GM12878 (cell line): ENCODE results near the gene MAP4K4.

Experiments
- CREB1 ChIP-seq: IDR thresholded peaks from 2 replicates; pipeline ENCODE4 v1.6.1; 2012; ENCODE audit warnings: low read depth, mild to moderate bottlenecking, inconsistent platforms
- CTCF ChIP-seq, 3 experiments: IDR thresholded peaks in 2 of 3; conservative IDR thresholded peaks in 1 of 3; 2 replicates each; pipeline ENCODE4 v1.5.1; 2011; ENCODE audit warnings: low read depth in 3 of 3, low read length in 3 of 3, mild to moderate bottlenecking in 3 of 3, control low read depth in 2 of 3, moderate library complexity in 2 of 3, inconsistent platforms in 1 of 3, mixed read lengths in 1 of 3; ENCODE audit not compliant: control insufficient read depth in 2 of 3, insufficient read depth in 1 of 3; ENCODE audit errors: extremely low read depth in 1 of 3
- E4F1 ChIP-seq: fragments of 450-650 bp; IDR thresholded peaks from 2 replicates; pipeline ENCODE4 v1.6.1; 2018; ENCODE audit warnings: borderline replicate concordance, mild to moderate bottlenecking; ENCODE audit not compliant: partially characterized antibody
- EZH2 ChIP-seq: IDR thresholded peaks from 2 replicates; pipeline ENCODE4 v1.6.1; 2012; ENCODE audit warnings: low read depth, mild to moderate bottlenecking, control low read depth, inconsistent platforms, low read length, borderline replicate concordance; ENCODE audit not compliant: control insufficient read depth
- JUND ChIP-seq: IDR thresholded peaks from 2 replicates; pipeline ENCODE4 v1.6.1; 2012; ENCODE audit warnings: low read depth, mild to moderate bottlenecking, low read length, improper control_type of control experiment, moderate library complexity
- RAD21 ChIP-seq: IDR thresholded peaks from 2 replicates; pipeline ENCODE4 v1.6.1; 2011; ENCODE audit warnings: mild to moderate bottlenecking, low read depth, low read length, moderate library complexity; ENCODE audit not compliant: insufficient read depth

- TF ChIP-seq CTCF (IDR thresholded peaks at IDR 0.05 in 2 of 3, conservative IDR thresholded peaks at IDR 0.05 in 1 of 3; ENCODE audit: control insufficient read depth in 2 of 3, extremely low read depth in 1 of 3, insufficient read depth in 1 of 3, low read depth in 3 of 3, low read length in 3 of 3) (no peak), RAD21 (no peak), EZH2 (no peak), CREB1 (no peak), JUND (no peak), E4F1 (no peak)
These were observed 66.2 kb downstream of the MAP4K4 start for GRCh38 chr2:101763496-101764333.
